Liver (tissue), 3 donors: ENCODE measurements around the gene NTM.

Experiments used
- EGR1 ChIP-seq, 2 donors: IDR thresholded peaks; 2 replicates each; pipeline ENCODE4 v1.6.1; 2016 to 2018; ENCODE audit warnings: antibody characterized with exemption in 2 of 2, low read depth in 2 of 2
- GABPA ChIP-seq, 2 donors: IDR thresholded peaks in 1 of 2; conservative IDR thresholded peaks in 1 of 2; 2 replicates each; pipeline ENCODE4 v1.6.1; 2016; ENCODE audit warnings: antibody characterized with exemption in 2 of 2, mild to moderate bottlenecking in 1 of 2, moderate library complexity in 1 of 2
- HNF4G ChIP-seq: IDR thresholded peaks from 2 replicates; pipeline ENCODE4 v1.6.1; 2016; ENCODE audit warnings: antibody characterized with exemption
- JUND ChIP-seq, 2 donors: IDR thresholded peaks; 2 replicates each; pipeline ENCODE4 v1.6.1; 2016; ENCODE audit warnings: antibody characterized with exemption in 2 of 2
- NR2F2 ChIP-seq: IDR thresholded peaks from 2 replicates; pipeline ENCODE4 v1.6.1; 2016; ENCODE audit warnings: antibody characterized with exemption
- RAD21 ChIP-seq, 2 donors: IDR thresholded peaks; 2 replicates each; pipeline ENCODE4 v1.6.1; 2016; ENCODE audit warnings: antibody characterized with exemption in 2 of 2, mild to moderate bottlenecking in 2 of 2
- SP1 ChIP-seq: IDR thresholded peaks from 2 replicates; pipeline ENCODE4 v1.6.1; 2018; ENCODE audit warnings: antibody characterized with exemption, mild to moderate bottlenecking
- TAF1 ChIP-seq: conservative IDR thresholded peaks from 2 replicates; pipeline ENCODE4 v1.6.1; 2016; ENCODE audit warnings: antibody characterized with exemption, mild to moderate bottlenecking
- YY1 ChIP-seq: IDR thresholded peaks from 2 replicates; pipeline ENCODE4 v1.6.1; 2016; ENCODE audit warnings: antibody characterized with exemption, mild to moderate bottlenecking
- TF ChIP-seq, protein P1 (sequence below): IDR thresholded peaks from 2 replicates; pipeline ENCODE4 v1.6.1; 2016; ENCODE audit warnings: antibody characterized with exemption, mild to moderate bottlenecking
- TF ChIP-seq, protein P2 (sequence below): fragments of 150-350 bp; IDR thresholded peaks from 2 replicates; pipeline ENCODE4 v1.5.1; 2017; ENCODE audit warnings: improper control_type of control experiment, low read depth, low read length; ENCODE audit not compliant: missing input control
- TF ChIP-seq, protein P3 (sequence below): IDR thresholded peaks from 2 replicates; pipeline ENCODE4 v1.6.1; 2016; ENCODE audit warnings: antibody characterized with exemption
- TF ChIP-seq, protein P4 (sequence below): IDR thresholded peaks from 2 replicates; pipeline ENCODE4 v1.6.1; 2016; ENCODE audit warnings: antibody characterized with exemption
- donor health status: healthy.
- donor health status: healthy.

DNA sequence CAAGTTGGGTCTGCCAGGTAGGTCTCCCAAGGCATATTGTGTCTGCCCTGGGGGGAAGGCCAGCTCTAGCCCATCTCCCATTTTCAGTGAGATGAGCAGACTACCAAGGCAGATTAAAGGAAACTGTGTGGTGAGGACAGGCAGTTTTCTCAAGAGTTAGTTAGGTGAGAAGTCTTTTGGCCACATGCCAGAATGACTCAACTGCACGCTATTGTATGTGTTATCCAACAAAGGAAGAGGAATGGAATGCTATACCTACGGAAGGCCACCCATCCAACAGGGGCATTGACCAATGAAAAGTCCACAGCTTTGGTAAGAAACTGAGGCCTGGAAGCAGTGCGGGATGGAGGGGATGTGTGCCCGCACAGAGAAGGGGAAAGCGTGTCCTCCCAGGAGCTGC, 941.7 kb downstream of the NTM start:
- no peak for TF ChIP-seq JUND (IDR thresholded peaks at IDR 0.05)
- no peak for TF ChIP-seq TAF1
- TF ChIP-seq, protein P1, sequence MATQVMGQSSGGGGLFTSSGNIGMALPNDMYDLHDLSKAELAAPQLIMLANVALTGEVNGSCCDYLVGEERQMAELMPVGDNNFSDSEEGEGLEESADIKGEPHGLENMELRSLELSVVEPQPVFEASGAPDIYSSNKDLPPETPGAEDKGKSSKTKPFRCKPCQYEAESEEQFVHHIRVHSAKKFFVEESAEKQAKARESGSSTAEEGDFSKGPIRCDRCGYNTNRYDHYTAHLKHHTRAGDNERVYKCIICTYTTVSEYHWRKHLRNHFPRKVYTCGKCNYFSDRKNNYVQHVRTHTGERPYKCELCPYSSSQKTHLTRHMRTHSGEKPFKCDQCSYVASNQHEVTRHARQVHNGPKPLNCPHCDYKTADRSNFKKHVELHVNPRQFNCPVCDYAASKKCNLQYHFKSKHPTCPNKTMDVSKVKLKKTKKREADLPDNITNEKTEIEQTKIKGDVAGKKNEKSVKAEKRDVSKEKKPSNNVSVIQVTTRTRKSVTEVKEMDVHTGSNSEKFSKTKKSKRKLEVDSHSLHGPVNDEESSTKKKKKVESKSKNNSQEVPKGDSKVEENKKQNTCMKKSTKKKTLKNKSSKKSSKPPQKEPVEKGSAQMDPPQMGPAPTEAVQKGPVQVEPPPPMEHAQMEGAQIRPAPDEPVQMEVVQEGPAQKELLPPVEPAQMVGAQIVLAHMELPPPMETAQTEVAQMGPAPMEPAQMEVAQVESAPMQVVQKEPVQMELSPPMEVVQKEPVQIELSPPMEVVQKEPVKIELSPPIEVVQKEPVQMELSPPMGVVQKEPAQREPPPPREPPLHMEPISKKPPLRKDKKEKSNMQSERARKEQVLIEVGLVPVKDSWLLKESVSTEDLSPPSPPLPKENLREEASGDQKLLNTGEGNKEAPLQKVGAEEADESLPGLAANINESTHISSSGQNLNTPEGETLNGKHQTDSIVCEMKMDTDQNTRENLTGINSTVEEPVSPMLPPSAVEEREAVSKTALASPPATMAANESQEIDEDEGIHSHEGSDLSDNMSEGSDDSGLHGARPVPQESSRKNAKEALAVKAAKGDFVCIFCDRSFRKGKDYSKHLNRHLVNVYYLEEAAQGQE: no peak
- TF ChIP-seq EGR1 (IDR thresholded peaks at IDR 0.05; ENCODE audit: low read depth in 2 of 2): no peak
- TF ChIP-seq, protein P2, sequence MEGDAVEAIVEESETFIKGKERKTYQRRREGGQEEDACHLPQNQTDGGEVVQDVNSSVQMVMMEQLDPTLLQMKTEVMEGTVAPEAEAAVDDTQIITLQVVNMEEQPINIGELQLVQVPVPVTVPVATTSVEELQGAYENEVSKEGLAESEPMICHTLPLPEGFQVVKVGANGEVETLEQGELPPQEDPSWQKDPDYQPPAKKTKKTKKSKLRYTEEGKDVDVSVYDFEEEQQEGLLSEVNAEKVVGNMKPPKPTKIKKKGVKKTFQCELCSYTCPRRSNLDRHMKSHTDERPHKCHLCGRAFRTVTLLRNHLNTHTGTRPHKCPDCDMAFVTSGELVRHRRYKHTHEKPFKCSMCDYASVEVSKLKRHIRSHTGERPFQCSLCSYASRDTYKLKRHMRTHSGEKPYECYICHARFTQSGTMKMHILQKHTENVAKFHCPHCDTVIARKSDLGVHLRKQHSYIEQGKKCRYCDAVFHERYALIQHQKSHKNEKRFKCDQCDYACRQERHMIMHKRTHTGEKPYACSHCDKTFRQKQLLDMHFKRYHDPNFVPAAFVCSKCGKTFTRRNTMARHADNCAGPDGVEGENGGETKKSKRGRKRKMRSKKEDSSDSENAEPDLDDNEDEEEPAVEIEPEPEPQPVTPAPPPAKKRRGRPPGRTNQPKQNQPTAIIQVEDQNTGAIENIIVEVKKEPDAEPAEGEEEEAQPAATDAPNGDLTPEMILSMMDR: no peak
- no peak for TF ChIP-seq NR2F2
- no peak for TF ChIP-seq YY1
- TF ChIP-seq GABPA (IDR thresholded peaks at IDR 0.05 in 1 of 2, conservative IDR thresholded peaks at IDR 0.05 in 1 of 2): no peak
- no peak for TF ChIP-seq HNF4G
- TF ChIP-seq RAD21 (IDR thresholded peaks at IDR 0.05): no peak
- TF ChIP-seq SP1: no peak
- TF ChIP-seq, protein P3, sequence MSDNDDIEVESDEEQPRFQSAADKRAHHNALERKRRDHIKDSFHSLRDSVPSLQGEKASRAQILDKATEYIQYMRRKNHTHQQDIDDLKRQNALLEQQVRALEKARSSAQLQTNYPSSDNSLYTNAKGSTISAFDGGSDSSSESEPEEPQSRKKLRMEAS: no peak
- TF ChIP-seq, protein P4, sequence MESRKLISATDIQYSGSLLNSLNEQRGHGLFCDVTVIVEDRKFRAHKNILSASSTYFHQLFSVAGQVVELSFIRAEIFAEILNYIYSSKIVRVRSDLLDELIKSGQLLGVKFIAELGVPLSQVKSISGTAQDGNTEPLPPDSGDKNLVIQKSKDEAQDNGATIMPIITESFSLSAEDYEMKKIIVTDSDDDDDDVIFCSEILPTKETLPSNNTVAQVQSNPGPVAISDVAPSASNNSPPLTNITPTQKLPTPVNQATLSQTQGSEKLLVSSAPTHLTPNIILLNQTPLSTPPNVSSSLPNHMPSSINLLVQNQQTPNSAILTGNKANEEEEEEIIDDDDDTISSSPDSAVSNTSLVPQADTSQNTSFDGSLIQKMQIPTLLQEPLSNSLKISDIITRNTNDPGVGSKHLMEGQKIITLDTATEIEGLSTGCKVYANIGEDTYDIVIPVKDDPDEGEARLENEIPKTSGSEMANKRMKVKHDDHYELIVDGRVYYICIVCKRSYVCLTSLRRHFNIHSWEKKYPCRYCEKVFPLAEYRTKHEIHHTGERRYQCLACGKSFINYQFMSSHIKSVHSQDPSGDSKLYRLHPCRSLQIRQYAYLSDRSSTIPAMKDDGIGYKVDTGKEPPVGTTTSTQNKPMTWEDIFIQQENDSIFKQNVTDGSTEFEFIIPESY: no peak
